Gastrocnemius medialis (tissue), 4 donors: ENCODE data around the gene SEPTIN11.

Experiments
- CTCF ChIP-seq, 5 experiments: fragments of 450-650 bp in 3 of 5; fragments of 200-600 bp in 2 of 5; sonication (generic) in 2 of 5; IDR thresholded peaks in 4 of 5; conservative IDR thresholded peaks in 1 of 5; 1 replicate in 4 of 5; 2 replicates in 1 of 5; pipeline ENCODE4 v1.5.1; 2016 to 2019; ENCODE audit warnings: antibody characterized with exemption in 5 of 5, mild to moderate bottlenecking in 3 of 5, moderate library complexity in 3 of 5
- POLR2A ChIP-seq, 2 donors: fragments of 450-650 bp; IDR thresholded peaks; one replicate each; pipeline ENCODE4 v1.6.1; 2017; ENCODE audit warnings: antibody characterized with exemption in 2 of 2, mild to moderate bottlenecking in 2 of 2, moderate library complexity in 2 of 2

DNA sequence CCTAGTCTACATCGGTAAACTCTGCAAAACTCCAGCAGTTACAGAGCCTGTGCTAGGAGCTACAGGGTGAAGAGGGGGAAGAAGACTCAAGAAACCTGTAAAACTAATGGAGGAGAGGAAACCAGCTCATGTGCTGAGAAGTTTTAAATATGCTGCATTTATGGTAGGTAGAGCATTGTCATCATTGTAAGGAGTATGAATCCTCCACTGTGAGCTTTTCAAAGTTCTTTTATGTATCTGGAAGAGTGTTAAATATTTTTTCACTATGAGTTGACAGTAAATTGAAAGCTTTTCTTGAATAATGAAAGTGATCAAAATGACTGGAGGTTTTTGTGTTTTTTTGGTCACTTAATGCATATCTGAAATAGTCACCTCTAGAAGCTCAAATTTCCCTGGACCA is 46.2 kb downstream of the SEPTIN11 start:
- no peak for TF ChIP-seq CTCF (IDR thresholded peaks at IDR 0.05 in 4 of 5, conservative IDR thresholded peaks at IDR 0.05 in 1 of 5)
- no peak for TF ChIP-seq POLR2A (IDR thresholded peaks at IDR 0.05)
